Brain pericyte (primary cell): ENCODE measurements around the gene NBR1.
"Not testable (repeated sequence)": the region's sequence is repeated elsewhere in the genome, so short reads cannot be mapped to it uniquely, and the experiment has no call there.

Experiments used
- DNase-seq: peaks from one replicate; pipeline ENCODE4 v3.0.0-alpha.2; 2012; ENCODE audit warnings: low read depth, low spot score

Gene NBR1

GRCh38 chr17:43159232-43159631 is 11.8 kb upstream of the NBR1 start:
- not testable (repeated sequence) for DNase-seq

- DNase-seq: not testable (repeated sequence)
Observed at GRCh38 chr17:43159957-43160356, 11.1 kb upstream of the NBR1 start.

GRCh38 chr17:43165971-43166370 is 5.0 kb upstream of the NBR1 start:
- DNase-seq: not testable (repeated sequence)

GRCh38 chr17:43169561-43170139 is 1.4 kb upstream of the NBR1 start:
- no peak for DNase-seq

- peak; percentile 89 for DNase-seq
Observed at GRCh38 chr17:43170140-43170765, 761 bp upstream of the NBR1 start.

GRCh38 chr17:43171586-43172487 is 823 bp downstream of the NBR1 start:
- peak; percentile 43 for DNase-seq

- DNase-seq: no peak
Observed at GRCh38 chr17:43175213-43176118, 4.5 kb downstream of the NBR1 start.

GRCh38 chr17:43176119-43176570 is 5.1 kb downstream of the NBR1 start:
- no peak for DNase-seq

GRCh38 chr17:43183921-43184320 is 12.9 kb downstream of the NBR1 start:
- no peak for DNase-seq

GRCh38 chr17:43186656-43187055 is 15.6 kb downstream of the NBR1 start:
- not testable (repeated sequence) for DNase-seq

GRCh38 chr17:43193251-43193650 is 22.2 kb downstream of the NBR1 start:
- no peak for DNase-seq

GRCh38 chr17:43199633-43200032 is 28.6 kb downstream of the NBR1 start:
- no peak for DNase-seq

- no peak for DNase-seq
Observed at GRCh38 chr17:43200127-43200526, 29.1 kb downstream of the NBR1 start.

GRCh38 chr17:43203013-43203412 is 32.0 kb downstream of the NBR1 start:
- not testable (repeated sequence) for DNase-seq

- DNase-seq: no peak
Observed at GRCh38 chr17:43210576-43210975, 39.6 kb downstream of the NBR1 start.

GRCh38 chr17:43211123-43211479 is 40.1 kb downstream of the NBR1 start:
- no peak for DNase-seq

GRCh38 chr17:43211480-43212402 is 40.7 kb downstream of the NBR1 start, which contains the start of gene TMEM106A:
Gene TMEM106A (plus strand): TSS chr17:43211875. CDS start chr17:43213042, 1,167 bp downstream.
- peak; percentile 38 for DNase-seq

GRCh38 chr17:43212641-43213490 is 41.9 kb downstream of the NBR1 start:
- DNase-seq: no peak

GRCh38 chr17:43213545-43213944 is 42.5 kb downstream of the NBR1 start:
- DNase-seq: no peak
